OCI-LY7 (cell line): ENCODE measurements around the gene CACNA1H. TPM values are rescaled to one million over a fixed set of nuclear protein-coding genes. Genes with fewer than 3 reads are reported as not detected.
"Not testable (repeated sequence)": the region's sequence is repeated elsewhere in the genome, so short reads cannot be mapped to it uniquely, and the experiment has no call there.

Source experiments
- BruUV-seq: library from RNA; stranded (reverse); fragments of 400-500 nt; replicated peaks from 2 replicates; lab custom pipeline; 2021; lab: Mats Ljungman, UMichigan
- CTCF ChIA-PET: fragments of 300-600 bp; sonication (Branson Sonifier 250); formaldehyde crosslinking; loops from one replicate; lab custom pipeline; 2022; ENCODE audit warnings: antibody characterized with exemption; ENCODE audit not compliant: unreplicated experiment; lab: Charles Lee
- POLR2A ChIA-PET: fragments of 300-600 bp; sonication (Branson Sonifier 250); formaldehyde crosslinking; loops from one replicate; lab custom pipeline; 2022; ENCODE audit warnings: antibody characterized with exemption; lab: Charles Lee
- DNase-seq: peaks from one replicate; pipeline ENCODE4 v3.0.0-alpha.2; 2015; ENCODE audit warnings: low spot score
- H2AFZ ChIP-seq: fragments of 200-600 bp; sonication (generic), shearing (Covaris generic); 2 replicates; pipeline ENCODE4 v1.6.1; 2014; ENCODE audit warnings: mild to moderate bottlenecking, antibody characterized with exemption, low read length, moderate library complexity
- H3K27ac ChIP-seq: fragments of 200-600 bp; sonication (generic); 2 replicates; pipeline ENCODE4 v1.5.1; 2014; ENCODE audit warnings: mixed run types, low read depth, mild to moderate bottlenecking, moderate library complexity, low read length, inconsistent platforms; ENCODE audit not compliant: poor library complexity, severe bottlenecking
- H3K36me3 ChIP-seq: fragments of 200-600 bp; sonication (generic); 2 replicates; pipeline ENCODE4 v1.6.1; 2014; ENCODE audit warnings: mild to moderate bottlenecking, antibody characterized with exemption, low read length, moderate library complexity, mixed read lengths; ENCODE audit not compliant: insufficient read depth
- H3K4me1 ChIP-seq: fragments of 200-600 bp; sonication (generic); 2 replicates; pipeline ENCODE4 v1.5.1; 2014; ENCODE audit warnings: mild to moderate bottlenecking, low read length; ENCODE audit not compliant: insufficient read depth, poor library complexity, severe bottlenecking
- H3K4me2 ChIP-seq: fragments of 200-600 bp; sonication (generic); 2 replicates; pipeline ENCODE4 v1.6.1; 2014; ENCODE audit warnings: mild to moderate bottlenecking, low read length
- H3K4me3 ChIP-seq: fragments of 200-600 bp; sonication (generic); 2 replicates; pipeline ENCODE4 v1.5.1; 2014; ENCODE audit warnings: mild to moderate bottlenecking, low read depth, low read length; ENCODE audit not compliant: poor library complexity, severe bottlenecking
- H3K79me2 ChIP-seq: fragments of 200-600 bp; sonication (generic); 2 replicates; pipeline ENCODE4 v1.6.1; 2016; ENCODE audit warnings: low read depth, mild to moderate bottlenecking, low read length, moderate library complexity, mixed read lengths; ENCODE audit not compliant: insufficient read depth
- H3K9me2 ChIP-seq: fragments of 200-600 bp; sonication (generic); 2 replicates; pipeline ENCODE4 v1.6.1; 2016; ENCODE audit warnings: mild to moderate bottlenecking, low read length, mixed read lengths; ENCODE audit not compliant: insufficient read depth
- H3K9me3 ChIP-seq: fragments of 200-600 bp; sonication (generic); 2 replicates; pipeline ENCODE4 v1.6.1; 2014; ENCODE audit warnings: mild to moderate bottlenecking, mixed run types, low read length, mixed read lengths
- H4K20me1 ChIP-seq: fragments of 200-600 bp; sonication (generic); 2 replicates; pipeline ENCODE4 v1.6.1; 2014; ENCODE audit warnings: mild to moderate bottlenecking, antibody characterized with exemption, low read length, moderate library complexity, mixed read lengths; ENCODE audit not compliant: insufficient read depth
- EZH2phosphoT487 ChIP-seq: fragments of 200-600 bp; sonication (generic); IDR thresholded peaks from 2 replicates; pipeline ENCODE4 v1.6.1; 2018; ENCODE audit warnings: low read depth, borderline replicate concordance, mild to moderate bottlenecking, mixed run types, antibody characterized with exemption, low read length, moderate library complexity, mixed read lengths
- intact Hi-C: fragments of 100-400 bp; cut with micrococcal nuclease; formaldehyde crosslinking; loops from one replicate; pipeline ENCODE4 v1.10.0; 2022; ENCODE audit not compliant: unreplicated experiment
- total RNA-seq, 2 experiments: library from RNA; depleted of rRNA in 1 of 2; stranded (reverse); fragments of >200 nt in 1 of 2; shearing (Covaris generic) in 1 of 2; gene quantifications; 2 replicates each; pipeline ENCODE4 v1.2.3, GENCODE V29; 2014 to 2022
- TF ChIP-seq, protein P1 (sequence below): fragments of 200-600 bp; sonication (generic); conservative IDR thresholded peaks from 2 replicates; pipeline ENCODE4 v1.5.1; 2014; ENCODE audit warnings: mild to moderate bottlenecking, antibody characterized with exemption, low read length, moderate library complexity, mixed read lengths

The CACNA1H gene
- total RNA-seq, 2 experiments from 2014 or later = not detected

GRCh38 chr16:1189455-1189854 lies 36.5 kb downstream of the CACNA1H start:
- no peaks in the 10 kb centered on the region for H3K79me2 ChIP-seq
- no peak overlapping the region for H3K4me2 ChIP-seq
- no peak overlapping the region for H3K4me3 ChIP-seq
- H2AFZ ChIP-seq = no peak overlapping the region
- ChIA-PET CTCF (no interaction called here), POLR2A (no interaction called here)
- no peaks in the 10 kb centered on the region for H4K20me1 ChIP-seq
- no peaks in the 10 kb centered on the region for H3K9me3 ChIP-seq
- H3K9me2 ChIP-seq = no peaks in the 10 kb centered on the region
- H3K4me1 ChIP-seq = no peaks in the 10 kb centered on the region
- no peak for DNase-seq
- intact Hi-C loops = no loop called here
- H3K36me3 ChIP-seq = no peaks in the 10 kb centered on the region
- no peak overlapping the region for H3K27ac ChIP-seq
- BruUV-seq = no TSS peak
- TF ChIP-seq, protein P1, sequence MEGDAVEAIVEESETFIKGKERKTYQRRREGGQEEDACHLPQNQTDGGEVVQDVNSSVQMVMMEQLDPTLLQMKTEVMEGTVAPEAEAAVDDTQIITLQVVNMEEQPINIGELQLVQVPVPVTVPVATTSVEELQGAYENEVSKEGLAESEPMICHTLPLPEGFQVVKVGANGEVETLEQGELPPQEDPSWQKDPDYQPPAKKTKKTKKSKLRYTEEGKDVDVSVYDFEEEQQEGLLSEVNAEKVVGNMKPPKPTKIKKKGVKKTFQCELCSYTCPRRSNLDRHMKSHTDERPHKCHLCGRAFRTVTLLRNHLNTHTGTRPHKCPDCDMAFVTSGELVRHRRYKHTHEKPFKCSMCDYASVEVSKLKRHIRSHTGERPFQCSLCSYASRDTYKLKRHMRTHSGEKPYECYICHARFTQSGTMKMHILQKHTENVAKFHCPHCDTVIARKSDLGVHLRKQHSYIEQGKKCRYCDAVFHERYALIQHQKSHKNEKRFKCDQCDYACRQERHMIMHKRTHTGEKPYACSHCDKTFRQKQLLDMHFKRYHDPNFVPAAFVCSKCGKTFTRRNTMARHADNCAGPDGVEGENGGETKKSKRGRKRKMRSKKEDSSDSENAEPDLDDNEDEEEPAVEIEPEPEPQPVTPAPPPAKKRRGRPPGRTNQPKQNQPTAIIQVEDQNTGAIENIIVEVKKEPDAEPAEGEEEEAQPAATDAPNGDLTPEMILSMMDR = no peak
- no peak for TF ChIP-seq EZH2phosphoT487

DNA sequence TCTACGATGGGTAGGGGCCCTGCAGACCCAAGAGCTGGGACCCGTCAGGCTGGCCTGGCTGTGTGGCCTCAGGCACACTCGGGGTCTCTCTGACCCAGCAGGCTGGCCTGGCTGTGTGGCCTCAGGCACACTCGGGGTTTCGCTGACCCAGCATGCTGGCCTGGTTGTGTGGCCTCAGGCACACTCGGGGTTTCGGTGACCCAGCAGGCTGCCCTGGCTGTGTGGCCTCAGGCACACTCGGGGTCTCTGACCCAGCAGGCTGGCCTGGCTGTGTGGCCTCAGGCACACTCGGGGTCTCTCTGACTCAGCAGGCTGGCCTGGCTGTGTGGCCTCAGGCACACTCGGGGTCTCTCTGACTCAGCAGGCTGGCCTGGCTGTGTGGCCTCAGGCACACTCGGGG lies 37.9 kb downstream of the CACNA1H start:
- POLR2A ChIA-PET, H3K79me2 ChIP-seq, H3K4me1 ChIP-seq, H3K9me3 ChIP-seq, H3K9me2 ChIP-seq, H3K36me3 ChIP-seq, H3K4me3 ChIP-seq, BruUV-seq, H2AFZ ChIP-seq, H3K27ac ChIP-seq, H3K4me2 ChIP-seq, DNase-seq, H4K20me1 ChIP-seq, intact Hi-C loops, CTCF ChIA-PET: not testable (repeated sequence)

DNA sequence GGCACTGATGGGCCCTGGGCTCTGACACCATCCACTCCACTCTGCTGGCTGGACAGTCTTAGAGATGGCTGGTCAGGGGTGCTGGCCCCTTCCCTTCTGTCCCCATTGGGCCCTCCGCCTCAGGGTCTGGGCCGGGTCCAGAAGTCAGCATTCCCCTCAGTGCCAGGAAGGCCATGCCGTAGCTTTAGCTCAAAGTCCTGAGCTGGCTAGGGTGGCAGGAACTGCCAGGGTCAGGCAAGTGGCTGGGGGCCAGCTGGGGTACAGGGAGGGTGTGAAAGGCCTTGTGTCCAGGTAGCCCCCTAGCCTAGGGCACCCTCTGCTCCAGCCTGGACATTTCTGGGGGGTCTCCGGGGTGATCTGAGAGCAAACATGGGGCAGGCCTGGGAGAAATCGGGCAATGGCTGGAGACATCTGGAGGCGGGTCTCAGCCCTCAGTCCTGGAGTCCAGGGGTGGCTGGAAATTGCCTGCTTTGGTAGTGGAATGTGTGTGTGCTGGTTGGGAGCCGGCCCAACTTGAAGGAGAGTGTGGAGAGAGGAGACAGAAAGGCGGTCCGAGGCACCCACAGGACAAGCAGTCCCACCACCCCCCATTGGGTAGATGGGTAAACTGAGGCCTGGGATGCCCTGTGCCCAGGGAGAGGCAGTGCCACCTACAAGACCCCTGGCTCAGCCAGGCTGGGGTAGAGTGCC lies 39.6 kb downstream of the CACNA1H start:
- POLR2A ChIA-PET = no interaction called here
- Histone ChIP-seq H3K4me1 (no peaks in the 10 kb centered on the region), H3K36me3 (no peaks in the 10 kb centered on the region), H4K20me1 (no peaks in the 10 kb centered on the region), H3K79me2 (no peaks in the 10 kb centered on the region), H3K27ac (no peak overlapping the region), H3K9me3 (no peaks in the 10 kb centered on the region), H3K4me2 (no peak overlapping the region), H3K9me2 (no peaks in the 10 kb centered on the region), H3K4me3 (no peak overlapping the region), H2AFZ (no peak overlapping the region)
- DNase-seq = no peak
- intact Hi-C loops = no loop called here
- TF ChIP-seq EZH2phosphoT487 = no peak
- TF ChIP-seq, protein P1 = no peak
- no TSS peak for BruUV-seq
- CTCF ChIA-PET = no interaction called here
